ENCODE data around the gene RUFY2. TPM values are rescaled to one million over a fixed set of nuclear protein-coding genes. Genes with fewer than 3 reads are reported as not detected.

Gene RUFY2
- total RNA-seq, 2 donors from 2014 or later, result 12.2 to 13.6 TPM

- DNase-seq, result no peak
- peaks cover 3% of the 10 kb centered on the region for H3K4me1 Mint-ChIP-seq
- no peaks in the 10 kb centered on the region for H3K36me3 Mint-ChIP-seq (ENCODE audit: low read depth)
- H3K27me3 Mint-ChIP-seq, result no peaks in the 10 kb centered on the region
- ATAC-seq, result no peak
- H3K9me3 ChIP-seq (ENCODE audit: control insufficient read depth, low read length, poor library complexity, severe bottlenecking), result no peaks in the 10 kb centered on the region
- no peak overlapping the region for H3K27ac Mint-ChIP-seq
- H3K4me3 Mint-ChIP-seq, result no peak overlapping the region
These were observed 105.8 kb downstream of the RUFY2 start for GRCh38 chr10:68301301-68301700.

DNA sequence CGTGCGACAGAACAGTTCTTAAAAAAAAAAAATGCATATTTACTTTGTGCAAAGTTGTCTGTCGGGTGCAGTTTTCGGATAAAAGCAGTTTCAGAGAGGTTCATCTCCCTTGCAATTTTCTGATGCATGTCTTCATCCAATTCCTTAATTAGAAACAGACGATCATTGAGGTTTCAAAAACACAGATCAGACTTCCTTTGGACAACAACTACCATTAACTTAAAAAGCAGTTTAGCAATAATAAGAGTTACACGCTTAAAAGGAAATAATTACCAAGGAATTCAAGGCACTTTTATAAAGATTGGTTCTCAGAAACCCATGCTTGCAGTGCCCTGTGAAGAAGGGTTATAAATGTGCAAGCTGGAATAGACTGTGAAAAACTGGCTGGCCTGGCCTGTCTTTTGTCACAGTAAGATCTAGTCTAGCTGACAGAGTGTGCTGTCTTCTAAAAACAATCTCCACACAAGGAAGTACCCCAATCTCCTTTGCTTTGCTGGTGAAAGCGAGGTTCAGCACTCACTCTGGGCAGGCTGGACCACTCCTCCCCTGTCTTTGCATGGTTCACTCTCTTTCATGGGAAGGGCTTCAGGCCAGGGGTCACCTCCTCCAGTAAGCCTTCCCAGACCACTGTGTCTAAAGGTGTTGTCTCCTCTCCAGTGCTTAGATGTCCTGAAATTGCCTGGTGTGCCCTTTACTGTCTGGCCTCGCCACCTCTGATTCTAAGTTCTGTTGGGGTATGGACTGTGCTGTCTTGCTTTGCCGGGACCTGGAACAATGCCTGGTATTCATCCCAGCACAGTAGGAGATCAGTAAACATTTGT, 110.0 kb downstream of the RUFY2 start:
- H3K27ac Mint-ChIP-seq, result no peak overlapping the region
- no peaks in the 10 kb centered on the region for H3K36me3 Mint-ChIP-seq (ENCODE audit: low read depth)

More for the DNA sequence above, 110.0 kb downstream of the RUFY2 start:
- H3K9me3 ChIP-seq (ENCODE audit: control insufficient read depth, low read length, poor library complexity, severe bottlenecking), result no peaks in the 10 kb centered on the region
- no peaks in the 10 kb centered on the region for H3K27me3 Mint-ChIP-seq
- DNase-seq (no peak), ATAC-seq (no peak)
- peaks cover 3% of the 10 kb centered on the region for H3K4me1 Mint-ChIP-seq
- no peak overlapping the region for H3K4me3 Mint-ChIP-seq

Other genes with a start within 250 kb of the RUFY2 start
- not detected for gene ATOH7, start 175.2 kb downstream of the RUFY2 start, total RNA-seq
- gene HNRNPH3, start 75.2 kb downstream of the RUFY2 start, total RNA-seq, result 100 to 1,000 TPM; 165 to 180 TPM
- 1 to 10 TPM; 1.9 TPM for gene PBLD, start 74.3 kb downstream of the RUFY2 start, total RNA-seq
- gene DNA2, start 64.7 kb upstream of the RUFY2 start, total RNA-seq, result 1 to 10 TPM; 3.9 to 4.1 TPM
- 10 to 100 TPM; 22.8 to 28.4 TPM for gene SLC25A16, start 120.2 kb upstream of the RUFY2 start, total RNA-seq
- 1 to 10 TPM; 2.2 to 2.8 TPM for gene TET1, start 153.1 kb upstream of the RUFY2 start, total RNA-seq

Measured in T-helper 17 cell (primary cell).